ENCODE results near the gene DAGLA. TPM values are rescaled to one million over a fixed set of nuclear protein-coding genes. Genes with fewer than 3 reads are reported as not detected.

DAGLA gene
- total RNA-seq, 1 donor: 0.54 TPM

DNA sequence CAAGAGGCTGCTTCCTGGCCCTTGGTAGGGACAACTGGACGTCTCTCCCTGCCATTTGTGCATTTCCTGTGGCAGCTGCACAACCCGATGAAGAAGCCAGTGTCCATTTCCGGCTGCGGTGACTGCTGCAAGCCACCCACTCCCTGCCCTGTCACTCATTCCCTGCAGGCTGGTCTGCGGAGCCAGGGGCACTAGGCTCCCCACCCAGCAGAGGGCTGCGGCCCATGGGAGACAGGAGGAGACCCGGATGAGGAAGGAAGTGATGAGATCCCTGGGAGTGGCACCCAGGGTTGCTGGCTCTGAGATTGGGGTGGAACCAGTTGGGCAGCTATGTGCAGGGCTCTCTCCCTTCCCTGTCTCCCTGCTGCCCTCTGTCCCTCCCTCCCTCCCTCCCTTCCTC is 62.2 kb downstream of the DAGLA start:
- DNase-seq (ENCODE audit: low read depth in 2 of 3, low spot score in 2 of 3): peak in 1 of 3 donors; percentile 21

DNA sequence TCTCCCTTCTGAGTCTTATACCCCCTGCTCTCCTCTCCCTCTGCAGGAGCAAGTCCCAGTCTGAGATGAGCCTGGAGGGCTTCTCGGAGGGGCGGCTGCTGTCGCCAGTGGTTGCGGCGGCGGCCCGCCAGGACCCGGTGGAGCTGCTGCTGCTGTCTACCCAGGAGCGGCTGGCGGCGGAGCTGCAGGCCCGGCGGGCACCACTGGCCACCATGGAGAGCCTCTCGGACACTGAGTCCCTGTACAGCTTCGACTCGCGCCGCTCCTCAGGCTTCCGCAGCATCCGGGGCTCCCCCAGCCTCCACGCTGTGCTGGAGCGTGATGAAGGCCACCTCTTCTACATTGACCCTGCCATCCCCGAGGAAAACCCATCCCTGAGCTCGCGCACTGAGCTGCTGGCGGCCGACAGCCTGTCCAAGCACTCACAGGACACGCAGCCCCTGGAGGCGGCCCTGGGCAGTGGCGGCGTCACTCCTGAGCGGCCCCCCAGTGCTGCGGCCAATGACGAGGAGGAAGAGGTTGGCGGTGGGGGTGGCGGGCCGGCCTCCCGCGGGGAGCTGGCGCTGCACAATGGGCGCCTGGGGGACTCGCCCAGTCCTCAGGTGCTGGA is 63.4 kb downstream of the DAGLA start:
- DNase-seq (ENCODE audit: low read depth in 2 of 3, low spot score in 2 of 3): no peak

DNA sequence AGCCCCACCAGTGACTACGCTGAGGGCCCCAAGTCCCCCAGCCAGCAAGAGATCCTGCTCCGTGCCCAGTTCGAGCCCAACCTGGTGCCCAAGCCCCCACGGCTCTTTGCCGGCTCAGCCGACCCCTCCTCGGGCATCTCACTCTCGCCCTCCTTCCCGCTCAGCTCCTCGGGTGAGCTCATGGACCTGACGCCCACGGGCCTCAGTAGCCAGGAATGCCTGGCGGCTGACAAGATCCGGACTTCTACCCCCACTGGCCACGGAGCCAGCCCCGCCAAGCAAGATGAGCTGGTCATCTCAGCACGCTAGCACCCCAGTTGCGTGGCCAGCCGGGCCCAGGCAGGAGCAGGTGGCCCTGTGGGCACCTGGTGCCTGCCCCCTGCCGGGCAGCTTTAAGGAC is 64.0 kb downstream of the DAGLA start:
- no peak for DNase-seq (ENCODE audit: low read depth in 2 of 3, low spot score in 2 of 3)

DNA sequence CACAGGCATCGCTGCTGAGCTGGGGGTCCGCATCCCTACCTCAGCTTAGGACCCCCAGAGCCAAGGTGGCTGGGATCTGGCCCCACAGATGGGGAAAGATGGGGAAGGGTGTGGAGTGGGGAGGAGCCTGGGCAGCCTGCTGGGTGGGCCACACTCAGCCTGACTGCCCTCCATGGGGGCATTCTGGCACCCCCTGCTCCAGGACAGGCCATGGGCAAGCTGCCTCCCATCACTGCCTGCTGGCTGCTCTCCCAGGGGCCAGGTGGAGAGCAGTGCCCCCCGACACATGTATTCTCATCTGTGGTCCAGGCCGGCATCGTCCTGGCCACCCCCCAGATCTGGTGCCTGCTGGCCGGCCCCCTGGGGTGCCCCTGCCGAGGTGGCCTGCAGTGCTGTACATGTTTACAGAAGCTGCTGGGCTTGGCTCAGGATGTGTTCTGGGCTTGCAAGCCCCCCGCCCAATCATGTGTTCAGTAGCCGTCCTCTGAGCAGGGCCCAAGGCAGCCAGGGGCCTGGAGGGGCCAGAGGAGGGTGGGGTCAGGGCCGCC is 64.5 kb downstream of the DAGLA start:
- no peak for DNase-seq (ENCODE audit: low read depth in 2 of 3, low spot score in 2 of 3)

DNA sequence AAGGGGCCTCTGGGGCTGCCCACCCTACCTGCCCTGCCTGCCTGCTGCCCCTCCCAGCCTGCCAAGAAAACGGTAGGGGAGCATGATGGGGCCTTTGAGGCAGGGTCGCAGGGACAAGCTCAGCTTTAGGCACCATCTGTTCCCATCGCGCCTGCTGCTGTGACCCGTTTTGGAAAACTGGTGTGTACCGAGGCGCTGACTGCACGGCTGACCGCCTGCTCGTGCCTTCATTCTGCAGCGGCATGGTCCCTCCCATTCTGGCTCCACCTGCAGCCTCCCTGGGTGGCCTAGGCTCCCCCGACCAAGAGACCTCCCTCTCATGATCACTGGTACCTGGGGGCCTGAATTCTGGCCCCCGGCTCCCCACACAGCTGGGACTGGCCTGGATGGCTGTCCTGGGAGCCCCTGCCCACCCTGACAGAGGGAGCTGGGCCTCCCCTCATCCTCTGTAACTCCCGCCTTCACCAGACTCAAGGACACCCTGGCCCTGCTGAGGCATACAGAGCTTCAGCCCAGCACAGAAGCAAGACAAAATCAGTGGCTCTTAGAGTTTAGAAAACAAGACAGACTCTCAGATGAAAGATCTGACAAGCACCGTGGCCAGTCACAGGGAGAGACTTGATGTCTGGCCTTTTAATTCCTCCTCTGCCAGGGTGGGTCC is 65.7 kb downstream of the DAGLA start:
- no peak for DNase-seq (ENCODE audit: low read depth in 2 of 3, low spot score in 2 of 3)

DNA sequence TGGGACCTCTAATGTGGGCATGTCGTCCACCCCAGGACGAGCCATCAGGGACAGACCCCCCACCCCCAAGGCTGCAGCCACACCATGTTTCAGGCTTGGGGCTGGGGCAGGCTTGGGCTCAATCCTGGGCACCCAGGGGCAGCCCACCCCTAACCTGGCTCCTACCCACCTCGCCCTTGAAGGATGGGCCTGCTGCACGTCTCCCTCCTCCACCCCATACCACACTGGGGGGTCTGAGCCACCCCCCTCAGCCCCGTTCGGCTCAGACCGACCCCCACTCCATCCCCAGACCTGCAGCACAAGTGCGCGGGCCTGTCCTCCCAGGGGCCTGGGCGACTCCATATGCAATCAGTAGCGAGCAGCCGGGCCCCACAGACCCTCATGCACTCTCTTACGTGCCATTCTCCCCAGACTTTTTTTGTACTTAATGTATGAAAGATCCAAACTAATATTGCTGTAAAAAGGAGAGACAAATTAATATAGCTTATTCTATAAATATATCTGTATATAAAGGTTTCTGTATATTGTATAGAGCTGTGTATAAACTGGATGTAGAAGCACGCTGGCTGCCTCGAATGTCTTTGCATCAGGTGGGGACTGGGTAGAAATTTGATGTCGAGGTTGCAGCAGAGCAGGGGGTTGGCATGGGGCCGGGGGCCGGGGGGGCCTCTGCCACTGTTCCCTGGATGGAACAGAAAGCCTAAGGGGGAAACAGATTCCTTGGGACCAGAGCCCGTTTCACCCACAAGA is 66.4 kb downstream of the DAGLA start:
- DNase-seq (ENCODE audit: low read depth in 2 of 3, low spot score in 2 of 3): no peak

DNA sequence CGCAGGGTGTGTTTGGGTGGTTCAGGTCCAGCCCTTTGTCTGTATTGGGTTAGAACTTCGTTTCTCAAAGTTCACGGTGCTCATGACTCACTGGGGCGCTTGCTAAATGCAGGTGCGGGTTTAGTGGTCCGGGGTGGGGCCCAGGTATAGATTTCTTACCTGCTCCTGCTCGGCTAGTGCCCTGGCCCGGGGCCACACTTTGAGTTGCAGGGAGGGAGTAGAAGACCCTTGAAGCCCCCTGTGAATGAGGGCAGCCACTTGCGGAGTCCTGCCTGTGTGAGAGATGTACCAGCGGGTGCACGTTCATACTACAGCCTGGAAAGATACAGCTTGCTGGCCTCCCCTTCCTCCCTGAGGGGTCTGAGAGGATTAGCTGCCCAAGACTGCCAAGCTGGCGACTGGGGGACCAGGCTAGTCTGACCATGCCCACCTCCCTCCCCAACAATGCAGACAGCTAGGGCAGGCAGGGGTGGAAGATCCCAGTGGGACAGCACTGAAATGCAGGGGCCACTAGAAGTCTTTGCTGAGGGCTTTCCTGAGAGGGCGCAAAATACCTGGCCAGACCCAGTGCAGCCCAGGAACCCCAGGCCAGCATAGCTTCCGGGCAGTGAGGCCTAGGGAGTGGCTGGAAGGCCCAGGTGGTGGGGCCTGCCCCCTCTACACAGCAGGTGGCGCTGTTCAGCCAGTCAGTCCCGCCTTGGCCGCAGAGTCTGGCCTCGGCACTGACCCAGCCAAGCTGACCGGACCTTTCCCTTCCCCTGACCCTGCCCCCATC is 67.2 kb downstream of the DAGLA start:
- peak in 1 of 3 donors; percentile 31 for DNase-seq (ENCODE audit: low read depth in 2 of 3, low spot score in 2 of 3)

DNA sequence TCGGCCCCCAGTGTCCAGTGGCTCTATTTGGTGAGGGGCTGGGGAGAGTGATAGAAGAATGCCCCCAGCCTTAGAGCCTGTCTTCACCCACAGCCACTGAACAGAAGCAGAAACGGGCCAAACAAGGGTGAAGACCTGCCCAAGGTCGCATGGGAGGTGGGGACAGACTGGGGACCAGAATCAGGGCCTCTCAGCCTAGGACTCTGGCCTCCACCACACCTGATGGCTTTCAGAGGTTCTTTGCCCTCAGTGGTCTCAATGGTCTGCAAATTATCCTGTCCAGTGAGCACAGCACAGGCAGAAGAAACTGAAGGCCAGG is 67.7 kb downstream of the DAGLA start:
- DNase-seq (ENCODE audit: low read depth in 2 of 3, low spot score in 2 of 3): no peak

DNA sequence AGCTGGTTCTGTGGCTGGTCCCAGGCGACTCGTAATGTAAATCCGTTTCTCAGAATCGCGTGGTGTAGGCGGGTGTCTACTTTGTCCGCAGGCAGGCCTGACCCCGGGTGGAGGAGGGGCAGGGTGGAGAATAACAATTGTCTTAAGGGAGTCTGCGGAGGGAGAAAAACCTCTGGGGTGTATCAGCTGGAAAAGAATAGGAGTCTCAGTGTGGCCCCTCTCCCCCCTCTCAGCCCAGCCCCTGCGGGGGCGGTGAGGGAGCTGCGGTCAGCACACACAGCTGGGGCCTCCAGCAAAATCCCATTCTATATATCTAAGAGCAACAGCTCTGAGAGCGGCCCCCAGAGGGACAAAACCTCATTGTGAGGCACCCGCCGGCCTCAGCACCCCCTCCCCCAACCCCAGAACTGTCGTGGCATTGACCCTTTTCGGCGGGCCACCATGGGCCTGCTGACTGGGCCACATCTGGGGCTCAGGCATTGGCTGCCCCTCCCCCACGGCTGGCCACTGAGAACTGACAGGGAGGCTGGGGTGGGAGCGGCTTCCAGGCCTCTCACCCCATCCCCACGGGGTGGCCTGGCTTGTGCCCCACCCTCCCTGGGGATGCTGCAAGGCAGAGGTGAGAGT is 69.5 kb downstream of the DAGLA start:
- no peak for DNase-seq (ENCODE audit: low read depth in 2 of 3, low spot score in 2 of 3)

DNA sequence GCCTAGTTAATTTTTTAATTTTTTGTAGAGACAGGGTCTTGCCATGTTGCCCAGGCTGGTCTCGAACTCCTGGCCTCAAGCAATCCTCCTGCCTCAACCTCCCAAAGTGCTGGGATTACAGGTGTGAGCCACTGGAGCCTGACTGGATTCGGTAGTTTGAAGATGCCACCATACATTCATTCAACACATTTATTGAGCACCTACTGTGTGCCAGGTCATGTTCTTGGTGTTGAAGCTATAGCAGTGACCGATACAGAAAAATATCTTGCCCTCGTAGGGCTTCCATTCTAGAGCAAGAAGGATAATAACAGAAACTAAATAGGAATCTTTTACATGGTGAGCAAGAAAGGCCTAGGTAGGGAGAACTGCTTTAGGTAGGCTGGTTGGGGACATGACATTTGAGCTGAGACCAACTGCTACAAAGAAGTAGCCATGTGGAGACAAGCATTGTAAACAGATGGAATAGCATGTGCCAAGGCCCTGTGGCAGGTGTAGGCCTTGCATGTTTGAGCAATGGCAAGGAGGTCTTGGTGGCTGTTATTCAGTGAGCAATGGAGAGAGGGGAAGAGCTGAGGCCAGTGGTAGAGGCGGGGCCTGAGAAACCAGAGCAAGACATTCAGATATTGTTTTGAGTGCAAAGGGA is 70.6 kb downstream of the DAGLA start:
- no peak for DNase-seq (ENCODE audit: low read depth in 2 of 3, low spot score in 2 of 3)

DNA sequence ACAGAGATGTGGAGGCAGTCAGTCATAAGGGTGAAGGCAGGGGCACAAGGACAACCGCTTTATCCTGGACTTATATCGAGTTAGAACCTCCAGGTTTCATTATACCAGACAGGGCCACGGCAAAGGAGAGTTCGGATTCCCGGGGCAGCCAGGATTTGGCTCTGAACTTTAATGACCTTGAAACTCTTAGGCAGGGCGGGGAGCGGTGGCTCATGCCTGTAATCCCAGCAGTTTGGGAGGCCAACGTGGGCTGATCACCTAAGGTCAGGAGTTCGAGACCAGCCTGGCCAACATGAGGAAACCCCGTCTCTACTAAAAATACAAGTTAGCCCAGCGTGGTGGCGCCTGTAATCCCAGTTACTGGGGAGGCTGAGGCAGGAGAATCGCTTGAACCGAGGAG is 71.2 kb downstream of the DAGLA start:
- no peak for DNase-seq (ENCODE audit: low read depth in 2 of 3, low spot score in 2 of 3)

DNA sequence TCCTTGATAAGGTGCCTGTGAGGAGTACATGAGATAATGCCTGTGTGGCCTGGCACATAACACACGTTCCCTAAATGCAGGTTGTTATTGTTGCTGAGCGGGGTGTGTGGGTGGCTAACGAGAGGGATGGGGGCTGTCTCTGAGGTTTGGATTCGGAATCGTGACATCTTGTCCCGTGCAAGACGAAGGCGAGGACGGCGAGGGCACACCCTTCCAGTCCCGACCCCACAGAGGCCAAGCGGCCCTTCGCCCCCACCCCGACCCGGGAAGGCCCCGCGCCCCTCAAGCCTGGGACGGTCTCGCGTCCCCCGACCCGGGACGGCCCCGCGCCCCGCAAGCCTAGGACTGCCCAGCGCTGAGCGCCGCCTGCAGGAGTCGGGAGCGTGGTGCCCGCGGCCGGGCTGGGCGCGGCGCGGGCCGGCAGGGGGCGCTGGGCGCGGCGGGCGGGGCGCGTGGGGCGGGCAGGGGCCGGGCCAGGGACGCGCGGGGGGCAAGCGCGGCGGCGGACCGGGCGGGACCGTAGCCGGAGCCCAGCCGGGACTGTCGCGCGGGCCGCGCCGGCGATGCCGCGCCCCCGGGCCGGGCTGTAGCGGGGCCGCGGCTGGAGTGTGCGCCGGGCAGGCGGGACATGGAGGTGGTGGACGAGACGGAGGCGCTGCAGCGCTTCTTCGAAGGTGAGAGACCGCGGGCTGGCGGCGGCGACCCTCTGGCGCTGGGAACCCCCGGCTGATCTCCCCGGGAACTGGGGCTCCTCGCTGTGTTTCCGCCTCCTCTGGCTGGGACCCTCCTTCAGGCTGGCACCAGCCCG is 72.1 kb downstream of the DAGLA start, which contains the start of gene MYRF:
TSS of gene MYRF (plus strand) at position 520 of the 808 bp plus-strand sequence. CDS start at position 629, 109 bp downstream.
- DNase-seq (ENCODE audit: low read depth in 2 of 3, low spot score in 2 of 3): peak in 2 of 3 donors; percentile 53 to 61

DNA sequence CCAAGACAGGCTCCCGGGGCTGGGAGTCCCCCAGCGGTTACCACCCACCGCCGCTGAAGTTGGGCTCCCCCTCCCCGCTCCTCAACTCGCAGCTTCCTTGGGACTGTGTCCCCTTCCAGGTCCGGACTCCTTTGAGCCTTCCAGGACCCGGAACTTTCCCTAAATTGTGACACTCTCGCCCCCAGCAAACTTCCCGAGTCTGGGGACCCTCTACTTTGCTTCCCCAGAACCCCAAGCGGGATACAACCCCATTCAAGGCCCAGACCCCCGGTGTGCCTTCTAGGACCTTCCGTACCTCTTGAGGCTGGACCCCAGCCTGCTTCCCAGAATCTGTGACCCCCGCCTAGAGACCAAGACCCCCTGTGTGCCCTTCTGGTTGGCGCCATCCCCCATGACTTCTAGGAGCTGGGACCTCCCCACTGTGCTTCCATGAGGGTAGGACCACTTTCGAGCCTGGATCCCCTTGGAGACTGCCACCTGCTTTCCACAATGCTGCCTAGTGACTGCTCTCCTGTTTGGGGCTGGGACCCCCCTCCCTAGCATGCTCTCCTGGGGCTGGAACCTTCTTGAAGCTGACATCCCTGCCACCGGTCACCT is 72.8 kb downstream of the DAGLA start:
- DNase-seq (ENCODE audit: low read depth in 2 of 3, low spot score in 2 of 3): no peak

DNA sequence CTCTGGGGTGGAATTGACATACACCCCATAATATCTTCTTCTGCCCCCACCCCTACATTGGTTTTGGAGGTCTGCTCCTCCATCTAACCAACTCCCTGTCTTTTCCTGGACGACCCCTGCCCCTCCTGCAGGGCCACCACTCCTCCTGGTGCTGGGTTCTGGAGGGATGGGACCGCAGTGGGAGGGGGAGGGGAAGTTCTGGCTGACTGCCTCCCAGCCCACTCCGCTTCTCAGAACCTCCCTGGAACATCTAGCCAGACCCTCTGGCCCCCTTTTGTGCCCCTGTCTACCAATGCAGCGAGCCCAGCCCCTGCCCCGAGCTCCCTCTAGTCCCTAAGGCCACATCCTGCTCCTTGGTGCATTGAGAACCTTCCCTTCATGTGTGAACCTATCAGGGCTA is 73.5 kb downstream of the DAGLA start:
- DNase-seq (ENCODE audit: low read depth in 2 of 3, low spot score in 2 of 3): no peak

DNA sequence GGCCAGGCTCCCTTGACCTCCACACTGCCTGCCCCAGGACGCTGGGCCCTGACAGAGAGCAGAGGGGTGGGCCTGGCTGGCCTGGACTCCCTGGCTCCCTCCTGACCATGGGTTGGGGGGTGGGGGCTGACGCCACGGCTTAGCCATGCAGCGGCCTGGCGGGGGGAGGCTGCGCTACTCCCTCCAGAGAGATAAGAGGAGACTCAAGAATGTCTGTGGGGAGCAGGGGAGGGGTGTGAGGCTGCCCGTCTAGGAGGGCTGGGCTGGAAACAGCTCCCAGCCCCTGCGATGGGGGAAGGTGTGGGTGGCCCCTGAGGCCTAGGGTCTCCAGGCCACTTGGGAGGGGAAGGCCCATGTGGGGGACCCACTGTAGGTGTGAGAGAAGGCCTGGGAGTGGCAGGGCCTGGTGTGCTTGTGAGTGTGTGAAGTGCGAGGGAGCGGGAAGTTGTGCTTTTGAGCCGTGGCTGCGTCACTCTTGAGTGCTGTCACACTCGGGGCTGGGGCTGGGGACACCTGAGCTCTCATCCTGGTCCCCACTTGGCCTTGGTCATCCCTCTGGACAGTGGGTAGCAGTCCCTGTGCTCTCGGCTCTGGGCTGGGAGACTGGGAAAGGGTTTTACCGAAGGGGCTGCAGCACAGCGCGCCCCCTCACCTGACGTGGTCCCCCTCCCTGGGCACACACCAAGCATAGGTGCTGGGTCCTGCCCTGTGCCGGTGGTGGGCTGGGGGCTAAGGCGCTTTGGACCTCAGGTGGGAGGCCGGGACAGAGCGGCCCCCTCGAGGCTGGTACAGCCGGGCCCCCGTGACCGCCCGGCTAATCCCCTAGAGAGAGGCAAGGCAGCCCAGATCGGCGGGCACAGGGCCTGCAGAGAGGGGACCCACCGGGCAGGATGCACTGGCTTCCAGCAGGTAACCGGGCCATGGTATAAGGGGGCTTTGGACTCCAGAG is 74.6 kb downstream of the DAGLA start:
- no peak for DNase-seq (ENCODE audit: low read depth in 2 of 3, low spot score in 2 of 3)

DNA sequence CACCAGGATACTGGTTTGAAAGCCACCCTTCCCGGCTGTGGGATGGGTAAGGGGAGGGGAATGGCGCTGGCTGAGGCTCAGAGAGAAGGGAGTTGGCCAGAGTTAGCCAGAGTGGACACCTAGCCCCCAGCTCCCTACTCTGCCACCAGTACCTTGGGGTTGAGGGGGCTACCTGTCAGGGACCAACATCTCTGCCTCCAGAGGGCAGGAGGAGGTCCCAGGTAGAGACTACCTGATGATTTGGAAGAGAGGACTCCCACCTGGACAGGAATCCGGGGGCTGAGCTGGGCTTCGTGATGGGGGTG is 75.9 kb downstream of the DAGLA start:
- no peak for DNase-seq (ENCODE audit: low read depth in 2 of 3, low spot score in 2 of 3)

DNA sequence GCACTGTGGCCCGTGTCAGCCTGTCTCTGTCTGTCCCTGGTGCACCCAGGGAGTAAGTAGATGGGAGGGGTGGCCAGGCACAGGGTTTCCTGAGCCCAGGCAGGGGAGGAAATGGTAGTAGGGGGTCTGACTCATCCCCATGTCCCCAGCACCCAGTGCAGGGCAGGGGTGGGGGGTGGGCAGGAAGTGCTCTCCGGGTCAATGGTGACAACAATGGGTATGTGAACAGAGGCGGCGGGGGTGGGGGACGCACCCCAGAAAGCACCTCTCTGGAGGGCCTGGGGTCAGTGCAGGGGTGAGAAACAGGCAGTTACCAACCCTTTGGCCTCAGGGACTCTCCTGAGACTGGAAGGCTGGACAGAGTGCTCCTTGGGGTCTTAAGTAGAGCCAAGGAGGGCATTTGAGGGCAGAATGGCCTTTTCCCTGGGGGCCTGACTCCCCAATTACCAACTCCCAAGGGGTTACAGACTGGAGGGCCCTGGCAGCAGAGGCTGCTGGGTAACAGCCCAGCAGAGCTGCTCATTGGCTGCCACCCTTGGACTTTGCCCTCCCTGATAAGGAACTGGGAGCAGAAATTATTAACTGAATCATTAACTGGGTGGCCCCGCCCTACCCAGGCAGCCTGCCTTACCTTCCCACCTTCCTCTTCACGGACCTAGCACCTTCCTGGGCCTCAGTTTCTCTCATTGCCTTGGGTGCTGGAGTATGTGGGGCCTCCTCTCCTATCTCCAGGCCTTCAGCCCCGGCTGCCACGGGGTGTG is 76.4 kb downstream of the DAGLA start:
- DNase-seq (ENCODE audit: low read depth in 2 of 3, low spot score in 2 of 3): peak in 2 of 3 donors; percentile 27 to 53
